GM12864 (cell line): ENCODE data around the gene SYT15.

Source experiments
- DNase-seq: peaks from one replicate; pipeline ENCODE4 v3.0.0-alpha.2; 2011; ENCODE audit warnings: low read depth
- H3K4me3 ChIP-seq: 2 replicates; pipeline ENCODE4 v1.5.1; 2011; ENCODE audit warnings: mild to moderate bottlenecking, low read depth, low read length, control low read depth
- TF ChIP-seq, protein P1 (sequence below): IDR thresholded peaks from 2 replicates; pipeline ENCODE4 v1.5.1; 2011; ENCODE audit warnings: low read depth, mild to moderate bottlenecking, moderate library complexity, low read length, control low read depth, inconsistent platforms; ENCODE audit errors: missing control alignments

The SYT15 gene

DNA sequence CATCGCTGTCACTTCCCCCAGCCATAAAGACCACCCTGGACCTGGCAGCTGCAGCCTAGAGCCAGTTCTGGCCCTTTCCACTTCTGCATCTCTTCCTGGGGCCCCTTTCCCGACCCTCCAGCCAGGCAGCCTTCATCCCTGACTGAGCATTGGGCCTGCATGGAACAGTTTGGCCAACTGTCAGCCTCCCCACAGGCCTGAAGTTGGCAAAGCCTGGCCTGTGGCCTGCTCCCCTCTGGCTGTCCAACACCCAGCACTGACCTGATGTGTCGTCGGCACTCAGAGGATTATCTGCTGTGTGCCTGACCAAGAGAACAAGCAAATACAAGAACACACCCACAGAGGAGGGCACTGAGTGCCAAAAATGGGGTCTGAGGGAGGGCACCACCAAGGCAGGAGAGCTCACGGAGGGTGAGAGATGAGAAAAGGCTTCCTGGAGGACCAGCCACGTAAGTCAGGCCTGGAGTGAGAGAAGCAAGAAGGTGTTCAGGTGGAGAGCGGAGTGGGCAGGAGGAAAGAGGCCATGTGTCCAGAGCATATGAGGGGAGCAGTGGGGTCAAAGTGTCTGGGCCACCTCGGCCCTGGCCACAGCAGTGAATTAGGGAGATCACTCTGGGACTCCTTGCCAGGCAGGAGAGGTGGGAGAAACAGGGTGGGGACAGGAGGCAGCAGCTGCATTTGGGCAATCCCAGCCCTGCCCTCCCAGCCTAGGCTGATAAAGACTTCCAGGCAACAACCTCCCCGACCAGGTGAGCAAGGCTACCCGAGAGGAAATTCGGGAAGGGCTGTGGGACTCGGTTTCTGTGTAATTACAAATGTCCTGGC, 27.0 kb upstream of the SYT15 start:
- no peak for DNase-seq
- H3K4me3 ChIP-seq = no peak overlapping the region
- TF ChIP-seq, protein P1, sequence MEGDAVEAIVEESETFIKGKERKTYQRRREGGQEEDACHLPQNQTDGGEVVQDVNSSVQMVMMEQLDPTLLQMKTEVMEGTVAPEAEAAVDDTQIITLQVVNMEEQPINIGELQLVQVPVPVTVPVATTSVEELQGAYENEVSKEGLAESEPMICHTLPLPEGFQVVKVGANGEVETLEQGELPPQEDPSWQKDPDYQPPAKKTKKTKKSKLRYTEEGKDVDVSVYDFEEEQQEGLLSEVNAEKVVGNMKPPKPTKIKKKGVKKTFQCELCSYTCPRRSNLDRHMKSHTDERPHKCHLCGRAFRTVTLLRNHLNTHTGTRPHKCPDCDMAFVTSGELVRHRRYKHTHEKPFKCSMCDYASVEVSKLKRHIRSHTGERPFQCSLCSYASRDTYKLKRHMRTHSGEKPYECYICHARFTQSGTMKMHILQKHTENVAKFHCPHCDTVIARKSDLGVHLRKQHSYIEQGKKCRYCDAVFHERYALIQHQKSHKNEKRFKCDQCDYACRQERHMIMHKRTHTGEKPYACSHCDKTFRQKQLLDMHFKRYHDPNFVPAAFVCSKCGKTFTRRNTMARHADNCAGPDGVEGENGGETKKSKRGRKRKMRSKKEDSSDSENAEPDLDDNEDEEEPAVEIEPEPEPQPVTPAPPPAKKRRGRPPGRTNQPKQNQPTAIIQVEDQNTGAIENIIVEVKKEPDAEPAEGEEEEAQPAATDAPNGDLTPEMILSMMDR = no peak

DNA sequence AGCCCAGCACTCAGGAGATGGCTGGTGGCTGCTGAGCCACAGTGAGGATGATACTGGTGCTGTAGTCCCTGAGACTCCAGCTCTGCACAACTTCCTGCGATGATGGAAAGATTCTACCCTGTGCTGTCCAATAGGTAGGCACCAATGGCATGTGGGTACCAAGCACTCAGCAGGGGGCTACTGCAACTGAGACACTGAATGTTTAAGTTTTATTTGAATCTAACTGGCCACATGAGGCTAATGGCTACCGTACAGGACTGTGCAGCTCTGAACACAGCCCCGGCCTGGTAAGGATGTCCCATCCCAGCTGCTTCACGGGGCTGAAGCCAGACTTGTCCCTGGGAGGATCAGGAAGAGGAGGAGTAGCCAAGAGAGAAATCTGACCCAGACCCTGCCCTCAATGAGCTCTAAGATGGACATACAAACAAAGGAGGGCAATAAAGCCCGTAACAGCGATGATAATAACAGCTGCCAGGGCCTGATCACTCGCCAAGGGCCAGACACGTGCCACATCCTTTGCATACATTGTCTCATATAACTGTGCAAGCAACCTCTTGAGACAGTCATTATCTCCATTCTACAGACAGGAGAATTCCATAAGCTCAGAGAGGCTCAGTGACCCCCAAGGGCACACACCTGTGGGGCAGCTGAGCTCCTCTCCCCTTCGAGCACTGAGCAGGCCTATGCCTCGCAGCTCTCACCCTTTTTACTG, 26.2 kb upstream of the SYT15 start:
- H3K4me3 ChIP-seq = no peak overlapping the region
- TF ChIP-seq, protein P1 = no peak
- DNase-seq = no peak

DNA sequence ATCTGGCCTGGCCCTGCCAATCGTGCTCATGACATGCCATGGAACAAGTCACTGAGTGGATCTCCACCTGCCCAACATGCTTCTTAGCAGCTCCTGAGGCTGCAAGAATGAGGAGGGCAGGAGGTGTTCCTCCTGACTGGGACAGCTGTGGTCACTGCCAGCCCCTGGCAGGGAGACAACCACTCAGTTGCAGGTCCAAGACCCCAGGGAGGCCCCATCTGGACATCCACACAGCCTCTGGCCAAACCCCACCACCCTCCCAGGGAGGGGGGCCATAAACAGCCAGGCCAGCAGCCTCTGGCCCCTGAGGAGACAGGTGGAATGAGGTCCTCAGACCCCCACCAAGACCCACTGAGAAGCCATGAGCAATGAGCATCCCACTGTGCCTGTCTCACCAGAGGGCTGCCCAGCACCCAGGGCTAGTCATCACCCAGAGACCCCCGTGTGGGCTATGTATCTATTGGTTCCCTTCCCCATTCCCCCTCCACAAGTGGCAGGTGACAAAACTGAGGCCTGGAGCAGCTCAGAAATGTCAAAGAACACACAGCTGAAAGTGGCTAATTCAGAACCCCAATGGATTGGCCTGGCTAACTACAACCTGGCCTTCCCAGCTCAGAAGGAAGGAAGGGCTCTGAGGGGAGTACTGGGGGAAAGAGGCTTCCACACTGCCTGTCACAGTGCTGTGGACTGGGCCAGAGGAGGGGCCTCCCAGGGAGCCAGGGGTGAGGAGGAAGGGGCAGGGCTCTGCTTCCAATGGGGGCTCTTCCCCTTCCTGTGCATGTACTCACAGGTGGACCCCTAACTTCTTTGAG, 25.5 kb upstream of the SYT15 start:
- DNase-seq = no peak
- no peak overlapping the region for H3K4me3 ChIP-seq
- TF ChIP-seq, protein P1 = no peak

DNA sequence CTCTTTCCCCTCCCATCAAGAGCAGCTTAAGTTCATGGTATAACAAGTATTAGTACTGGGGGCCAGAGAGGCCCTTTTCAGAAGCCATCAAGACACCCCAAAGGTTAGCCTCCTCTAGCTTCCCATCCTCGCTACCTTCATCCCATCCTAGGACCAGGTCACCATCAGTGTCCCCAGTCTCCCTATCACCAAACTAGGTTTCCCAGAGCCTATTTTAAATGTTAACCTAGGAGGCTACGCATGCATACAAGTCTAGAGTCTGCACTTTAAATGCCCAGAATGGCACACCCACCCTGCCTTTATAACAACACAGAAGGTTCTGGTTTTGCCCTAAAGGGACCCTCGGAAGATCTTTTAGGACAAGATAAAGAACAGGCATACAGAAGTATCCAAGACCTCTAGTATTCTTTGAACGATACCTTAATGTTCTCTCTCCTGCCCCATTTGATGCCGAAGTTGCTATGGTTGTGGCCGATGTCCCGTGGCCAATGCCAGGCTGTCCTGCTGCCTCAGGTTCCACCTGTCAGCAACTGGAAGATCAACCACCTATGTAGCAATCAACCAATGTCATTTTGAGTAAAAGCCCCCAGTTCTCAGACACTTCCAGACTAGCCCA, 24.7 kb upstream of the SYT15 start:
- TF ChIP-seq, protein P1 = no peak
- no peak for DNase-seq
- H3K4me3 ChIP-seq = no peak overlapping the region

DNA sequence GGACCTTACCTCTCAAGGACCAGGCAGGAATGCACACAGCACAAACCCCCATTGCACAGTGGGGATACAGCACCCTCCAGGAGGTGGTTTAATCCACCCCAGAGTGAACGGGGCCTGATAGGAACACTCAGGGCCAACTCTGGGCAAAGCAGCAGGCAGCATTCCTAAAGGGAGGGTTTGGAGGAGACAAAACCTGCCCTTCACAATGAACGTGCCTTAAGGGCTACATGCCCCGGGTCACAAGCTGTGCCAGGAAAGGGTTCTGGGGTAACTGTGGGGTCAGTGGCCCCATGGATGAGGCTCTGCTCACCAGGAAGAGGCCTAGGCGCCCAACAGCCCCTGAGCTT, 23.6 kb upstream of the SYT15 start:
- DNase-seq = no peak
- H3K4me3 ChIP-seq = no peak overlapping the region
- TF ChIP-seq, protein P1 = no peak

DNA sequence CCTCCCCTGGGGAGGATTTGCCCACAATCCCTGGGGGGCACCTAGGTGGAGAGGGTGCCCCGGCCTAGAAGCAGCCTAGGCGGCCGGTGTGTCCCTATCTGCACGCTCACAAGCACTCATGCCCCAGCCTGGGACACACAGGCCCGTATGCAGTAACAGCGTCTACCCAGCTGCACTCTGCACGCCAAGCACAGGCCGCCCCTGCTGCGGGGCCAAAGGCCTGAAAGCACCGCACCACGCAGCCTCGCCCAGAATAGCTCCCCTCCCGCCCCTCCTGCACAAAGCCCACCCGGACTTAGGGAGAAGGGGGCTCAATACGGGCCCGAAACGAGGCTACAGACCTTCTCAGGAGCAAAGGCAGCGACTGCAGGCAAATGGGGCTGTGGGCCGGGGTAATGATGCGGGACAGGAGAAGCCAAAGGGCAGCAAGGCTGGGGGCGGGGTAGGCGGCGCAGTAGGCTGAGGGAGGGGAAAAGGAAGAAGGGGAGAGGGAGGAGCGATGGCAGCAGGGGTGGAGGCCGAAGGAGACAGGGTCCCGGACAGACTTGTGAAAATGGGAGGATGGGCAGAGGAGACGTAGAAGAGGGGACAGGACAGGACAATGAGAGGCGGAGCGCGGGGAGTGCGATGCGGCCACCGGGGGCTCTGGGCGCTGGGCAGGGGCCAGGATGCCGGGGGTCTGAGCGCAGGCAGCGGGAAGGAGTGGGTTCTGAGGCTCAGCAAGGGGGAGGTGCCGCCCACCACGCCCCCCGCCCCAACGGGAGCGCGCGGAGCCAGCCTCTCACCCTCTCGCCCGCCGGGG, 23.0 kb upstream of the SYT15 start:
- TF ChIP-seq, protein P1 = no peak

More for the DNA sequence above, 23.0 kb upstream of the SYT15 start:
- no peak for DNase-seq
- no peak overlapping the region for H3K4me3 ChIP-seq
